22Rv1 (cell line): ENCODE measurements around the gene NRXN2.

Source experiments
- H3K27ac ChIP-seq: fragments of 450-650 bp; 2 replicates; pipeline ENCODE4 v1.5.1; 2017
- ZFX ChIP-seq: fragments of 450-650 bp; IDR thresholded peaks from 2 replicates; pipeline ENCODE4 v1.6.1; 2017; ENCODE audit warnings: antibody characterized with exemption, borderline replicate concordance
- TF ChIP-seq, protein P1 (sequence below): fragments of 450-650 bp; IDR thresholded peaks from 2 replicates; pipeline ENCODE4 v1.5.1; 2017; ENCODE audit warnings: mild to moderate bottlenecking

Gene NRXN2

DNA sequence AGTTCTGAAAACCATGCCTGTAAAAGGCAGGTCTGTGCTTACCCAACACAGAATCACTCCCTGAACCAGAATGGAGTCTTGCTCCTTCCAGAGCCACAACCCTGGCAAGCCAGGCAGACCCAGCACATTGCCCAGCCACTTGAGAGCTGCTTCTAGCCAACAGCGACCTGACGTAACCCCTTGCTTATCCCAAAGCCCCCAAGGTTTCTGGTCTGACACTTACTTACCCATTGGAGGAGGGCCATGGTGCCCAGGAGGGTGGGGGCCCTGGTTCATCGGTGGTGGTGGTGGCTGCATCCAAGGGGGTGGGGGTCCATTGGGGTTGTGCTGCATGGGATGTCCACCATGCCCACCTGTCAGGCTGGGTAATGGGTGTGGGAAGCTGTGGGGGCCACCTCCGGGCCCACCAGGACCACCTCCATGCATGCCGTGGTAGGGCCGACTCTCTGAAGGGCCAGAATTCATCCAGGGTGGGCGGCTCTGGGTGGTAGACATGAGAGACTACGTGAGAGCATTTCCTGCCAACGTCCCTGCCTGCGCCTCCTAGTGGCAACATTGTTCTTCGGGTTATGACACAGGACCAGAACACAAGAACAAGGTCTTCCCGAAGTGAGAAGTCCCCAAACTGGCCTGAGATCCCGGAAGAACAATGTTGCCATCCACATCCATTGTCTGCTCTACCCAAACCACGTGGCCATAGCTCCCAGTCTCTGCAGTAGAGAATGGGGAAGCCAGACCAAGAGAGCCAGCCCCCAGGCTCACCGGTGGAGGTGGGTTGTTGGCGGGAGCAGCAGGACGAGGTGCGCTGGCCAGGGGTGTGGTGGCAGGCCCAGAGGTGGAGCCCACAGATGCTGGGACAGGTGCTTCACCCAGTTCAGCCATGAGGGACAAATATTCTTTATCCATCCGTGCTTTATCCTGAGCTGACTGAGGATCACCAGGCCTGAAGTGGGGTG is 44.6 kb upstream of the NRXN2 start:
- no peak for TF ChIP-seq ZFX
- TF ChIP-seq, protein P1, sequence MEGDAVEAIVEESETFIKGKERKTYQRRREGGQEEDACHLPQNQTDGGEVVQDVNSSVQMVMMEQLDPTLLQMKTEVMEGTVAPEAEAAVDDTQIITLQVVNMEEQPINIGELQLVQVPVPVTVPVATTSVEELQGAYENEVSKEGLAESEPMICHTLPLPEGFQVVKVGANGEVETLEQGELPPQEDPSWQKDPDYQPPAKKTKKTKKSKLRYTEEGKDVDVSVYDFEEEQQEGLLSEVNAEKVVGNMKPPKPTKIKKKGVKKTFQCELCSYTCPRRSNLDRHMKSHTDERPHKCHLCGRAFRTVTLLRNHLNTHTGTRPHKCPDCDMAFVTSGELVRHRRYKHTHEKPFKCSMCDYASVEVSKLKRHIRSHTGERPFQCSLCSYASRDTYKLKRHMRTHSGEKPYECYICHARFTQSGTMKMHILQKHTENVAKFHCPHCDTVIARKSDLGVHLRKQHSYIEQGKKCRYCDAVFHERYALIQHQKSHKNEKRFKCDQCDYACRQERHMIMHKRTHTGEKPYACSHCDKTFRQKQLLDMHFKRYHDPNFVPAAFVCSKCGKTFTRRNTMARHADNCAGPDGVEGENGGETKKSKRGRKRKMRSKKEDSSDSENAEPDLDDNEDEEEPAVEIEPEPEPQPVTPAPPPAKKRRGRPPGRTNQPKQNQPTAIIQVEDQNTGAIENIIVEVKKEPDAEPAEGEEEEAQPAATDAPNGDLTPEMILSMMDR: peak; percentile 89
- 0 out of 2 replicates have a peak overlapping the region, but pooled peaks have one; percentile 12 for H3K27ac ChIP-seq

DNA sequence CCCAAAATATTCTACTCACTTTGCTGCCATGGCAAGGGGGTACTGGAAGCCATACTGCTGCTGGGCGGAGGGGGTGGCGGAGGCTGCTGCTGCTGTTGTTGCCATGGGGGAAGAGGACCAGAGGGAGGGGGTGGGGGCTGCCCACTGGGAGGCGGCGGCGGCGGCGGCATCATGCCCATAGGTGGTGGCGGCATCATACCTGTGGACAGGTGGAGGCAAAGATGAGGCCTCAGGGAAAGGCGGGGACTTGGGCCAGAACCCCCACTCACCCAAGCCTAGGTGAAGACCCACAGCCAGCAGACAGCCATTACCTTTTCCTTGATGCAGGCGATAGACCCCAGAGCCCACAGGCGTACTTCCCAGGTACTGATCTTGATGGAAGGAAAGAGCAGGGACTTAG is 43.9 kb upstream of the NRXN2 start:
- TF ChIP-seq, protein P1: no peak
- TF ChIP-seq ZFX: no peak
- H3K27ac ChIP-seq: no peak overlapping the region

DNA sequence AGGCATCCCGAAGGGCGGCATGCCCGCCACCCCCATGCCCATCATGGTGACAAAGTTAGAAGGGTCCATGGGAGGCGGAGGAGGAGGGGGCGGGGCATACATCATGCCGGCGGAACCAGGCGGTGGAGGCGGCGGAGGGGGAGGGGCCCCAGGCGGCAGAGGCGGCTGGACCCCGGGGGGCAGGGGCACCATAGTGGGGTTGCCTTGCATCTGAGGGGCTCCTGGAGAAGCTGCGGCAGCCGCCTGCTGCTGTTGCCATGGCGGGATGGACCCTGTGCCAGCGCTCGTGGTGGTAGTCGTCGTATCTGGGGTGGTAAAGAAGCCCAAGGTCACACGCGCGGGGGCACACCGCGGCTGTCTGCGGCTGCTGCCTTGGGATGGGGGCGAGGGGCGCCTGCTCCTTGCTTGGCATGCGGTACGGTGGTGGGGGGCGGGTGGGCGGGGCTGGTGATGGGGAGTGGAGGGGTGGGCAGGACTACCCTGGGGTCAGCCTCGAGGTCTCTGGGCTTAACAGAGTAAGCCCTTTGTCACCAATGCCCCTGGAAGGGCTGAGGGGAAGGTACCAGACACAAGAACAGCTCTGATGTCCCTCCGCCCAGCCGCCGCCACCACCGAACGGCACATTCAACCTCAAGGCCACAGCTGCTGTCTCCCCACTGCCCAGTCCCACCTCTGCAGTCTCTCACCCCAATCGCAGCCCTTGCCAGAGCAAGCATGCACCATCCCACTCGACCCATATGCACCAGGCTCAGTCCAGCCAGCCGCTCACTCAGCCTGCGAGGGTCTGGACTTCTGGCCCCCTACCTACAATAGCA is 43.1 kb upstream of the NRXN2 start:
- no peak overlapping the region for H3K27ac ChIP-seq

DNA sequence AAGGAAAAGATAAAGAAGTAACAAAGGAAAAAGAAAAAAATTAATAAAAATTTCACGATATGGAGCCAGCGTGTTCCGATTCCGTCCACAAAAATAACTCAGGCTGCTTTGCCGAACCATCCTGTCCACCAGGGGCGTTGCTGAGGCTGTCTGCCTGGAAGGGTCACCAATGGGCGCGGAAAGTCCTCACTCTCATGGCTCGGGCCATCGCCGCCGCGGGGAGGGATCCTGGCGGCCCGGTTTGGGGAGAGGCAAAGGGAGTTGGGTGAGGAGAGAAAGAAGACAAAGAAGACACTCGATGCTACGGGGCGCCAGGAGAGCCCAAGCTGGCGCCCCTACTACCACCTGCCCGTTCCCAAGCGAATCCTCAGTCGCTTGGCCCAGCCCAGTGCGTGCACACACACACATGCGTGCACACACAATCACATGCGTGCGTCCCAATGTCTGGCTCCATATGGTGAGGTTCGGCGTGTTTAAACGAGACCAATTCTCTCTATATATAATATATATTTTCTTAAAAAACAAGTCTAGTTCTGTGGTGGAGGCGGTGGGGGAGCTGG is 42.4 kb upstream of the NRXN2 start:
- no peak overlapping the region for H3K27ac ChIP-seq
- TF ChIP-seq, protein P1: peak; percentile 46
- no peak for TF ChIP-seq ZFX

More for the DNA sequence above, 43.1 kb upstream of the NRXN2 start:
- TF ChIP-seq ZFX: no peak
- TF ChIP-seq, protein P1: no peak

DNA sequence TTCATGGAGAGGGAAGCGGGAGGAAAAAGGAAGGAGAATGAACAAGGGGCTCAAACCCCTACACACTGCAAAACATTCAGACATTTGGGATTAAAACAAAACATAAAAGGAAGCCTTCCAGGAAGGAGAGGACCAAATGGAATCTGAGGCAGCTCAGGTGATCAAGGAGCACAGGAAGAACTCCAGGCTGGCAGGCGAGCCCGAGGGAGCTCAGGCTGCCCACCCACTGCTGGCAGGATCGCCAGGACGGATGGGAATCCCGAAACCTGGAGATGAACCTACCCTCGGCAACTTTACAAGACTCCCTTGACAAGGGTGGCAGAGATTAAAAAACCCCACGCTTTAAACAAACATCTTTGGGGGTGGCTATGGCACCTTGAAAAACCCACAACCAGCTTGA is 41.8 kb upstream of the NRXN2 start:
- H3K27ac ChIP-seq: 0 out of 2 replicates have a peak overlapping the region, but pooled peaks have one; percentile 50
- TF ChIP-seq, protein P1: no peak
- no peak for TF ChIP-seq ZFX

DNA sequence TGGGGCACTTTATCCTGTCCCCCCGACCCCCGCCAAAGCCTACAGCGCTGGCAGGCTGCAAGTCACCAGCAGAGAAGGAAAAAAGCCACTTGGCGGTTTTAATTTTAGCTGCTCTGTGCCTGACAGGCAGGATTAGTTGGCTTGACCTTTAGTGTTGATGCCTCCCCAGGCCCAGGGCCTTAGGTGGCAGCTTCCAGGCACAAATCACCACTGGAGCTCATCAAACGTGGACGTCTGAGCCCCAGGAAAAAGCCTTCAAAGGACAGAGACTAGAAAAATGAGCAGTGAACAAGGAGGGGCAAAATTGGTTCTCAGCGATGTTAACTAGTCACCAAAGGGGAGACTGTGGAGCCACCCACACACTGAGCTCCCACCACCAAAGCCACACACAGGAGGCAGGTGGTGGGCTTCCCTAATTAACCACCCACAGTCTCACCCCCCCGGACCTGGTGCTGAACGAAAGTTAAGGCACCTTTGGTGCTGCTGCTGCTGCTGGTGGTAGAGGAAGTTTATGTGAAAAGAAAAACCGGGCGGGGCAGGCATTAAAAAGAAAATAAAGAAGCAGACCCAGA is 41.1 kb upstream of the NRXN2 start:
- H3K27ac ChIP-seq: peak overlapping the region; percentile 50; the same call in 1 of the 2 replicates
- TF ChIP-seq, protein P1: no peak
- no peak for TF ChIP-seq ZFX
